ENCODE results near the gene ITIH4. TPM values are rescaled to one million over a fixed set of nuclear protein-coding genes. Genes with fewer than 3 reads are reported as not detected.

The ITIH4 gene
- polyA plus RNA-seq, 3 donors: 0.59 to 47.7 TPM; not detected in 1

GRCh38 chr3:52829482-52829881 is 990 bp downstream of the ITIH4 start:
- H3K4me1 ChIP-seq (ENCODE audit: control insufficient read depth in 1 of 2, insufficient read depth in 2 of 2, low read length in 2 of 2): no peaks in the 10 kb centered on the region
- H3K4me2 ChIP-seq (replicated peaks; ENCODE audit: extremely low read depth, low read length, poor library complexity, severe bottlenecking): no peak overlapping the region
- no peaks in the 10 kb centered on the region for H3K9me3 ChIP-seq (replicated peaks in 1 of 2; ENCODE audit: control insufficient read depth in 1 of 2, insufficient read depth in 1 of 2, low read length in 2 of 2)
- Mint-ChIP-seq H3K4me1 (peaks cover 8% of the 10 kb centered on the region), H3K4me3 (no peak overlapping the region), H3K27ac (no peak overlapping the region), H3K9me3 (no peaks in the 10 kb centered on the region), H3K36me3 (peaks cover 13 to 18% of the 10 kb centered on the region in 2 donors), H3K27me3 (ENCODE audit: low read depth in 3 of 3) (peaks cover 0 to 6% (median 0%) of the 10 kb centered on the region in 3 donors)
- peaks cover 5 to 19% of the 10 kb centered on the region in 2 donors for H3K36me3 ChIP-seq (replicated peaks in 1 of 2; ENCODE audit: control insufficient read depth in 1 of 2, insufficient read depth in 2 of 2, low read length in 2 of 2)
- TF ChIP-seq, protein P1, sequence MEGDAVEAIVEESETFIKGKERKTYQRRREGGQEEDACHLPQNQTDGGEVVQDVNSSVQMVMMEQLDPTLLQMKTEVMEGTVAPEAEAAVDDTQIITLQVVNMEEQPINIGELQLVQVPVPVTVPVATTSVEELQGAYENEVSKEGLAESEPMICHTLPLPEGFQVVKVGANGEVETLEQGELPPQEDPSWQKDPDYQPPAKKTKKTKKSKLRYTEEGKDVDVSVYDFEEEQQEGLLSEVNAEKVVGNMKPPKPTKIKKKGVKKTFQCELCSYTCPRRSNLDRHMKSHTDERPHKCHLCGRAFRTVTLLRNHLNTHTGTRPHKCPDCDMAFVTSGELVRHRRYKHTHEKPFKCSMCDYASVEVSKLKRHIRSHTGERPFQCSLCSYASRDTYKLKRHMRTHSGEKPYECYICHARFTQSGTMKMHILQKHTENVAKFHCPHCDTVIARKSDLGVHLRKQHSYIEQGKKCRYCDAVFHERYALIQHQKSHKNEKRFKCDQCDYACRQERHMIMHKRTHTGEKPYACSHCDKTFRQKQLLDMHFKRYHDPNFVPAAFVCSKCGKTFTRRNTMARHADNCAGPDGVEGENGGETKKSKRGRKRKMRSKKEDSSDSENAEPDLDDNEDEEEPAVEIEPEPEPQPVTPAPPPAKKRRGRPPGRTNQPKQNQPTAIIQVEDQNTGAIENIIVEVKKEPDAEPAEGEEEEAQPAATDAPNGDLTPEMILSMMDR (IDR thresholded peaks at IDR 0.05): no peak
- H3K79me2 ChIP-seq (ENCODE audit: insufficient read depth, low read length): no peaks in the 10 kb centered on the region
- H2AFZ ChIP-seq (ENCODE audit: insufficient read depth, low read depth, low read length, poor library complexity, severe bottlenecking): no peak overlapping the region
- H4K20me1 ChIP-seq (ENCODE audit: insufficient read depth, low read length): no peaks in the 10 kb centered on the region
- H3K27ac ChIP-seq (ENCODE audit: low read depth in 1 of 2, low read length in 2 of 2): no peak overlapping the region
- H3K9ac ChIP-seq (ENCODE audit: insufficient read depth, low read length, poor library complexity, severe bottlenecking): no peak overlapping the region
- 100% methylated on average over 1 of the region's 3 CpGs for WGBS (ENCODE audit: insufficient coverage)
- intact Hi-C loops (cut with micrococcal nuclease): no loop called here
- DNase-seq: no peak
- H3K4me3 ChIP-seq (replicated peaks in 1 of 3; ENCODE audit: low read depth in 2 of 3, low read length in 3 of 3): no peak overlapping the region
- no peaks in the 10 kb centered on the region for H3K27me3 ChIP-seq (ENCODE audit: control insufficient read depth in 2 of 2, insufficient read depth in 2 of 2, low read length in 2 of 2)

GRCh38 chr3:52827866-52828376 is 2.6 kb downstream of the ITIH4 start:
- Histone ChIP-seq H3K4me3 (replicated peaks in 1 of 3; ENCODE audit: low read depth in 2 of 3, low read length in 3 of 3) (no peak overlapping the region), H3K27ac (ENCODE audit: low read depth in 1 of 2, low read length in 2 of 2) (no peak overlapping the region), H2AFZ (ENCODE audit: insufficient read depth, low read depth, low read length, poor library complexity, severe bottlenecking) (no peak overlapping the region), H3K36me3 (replicated peaks in 1 of 2; ENCODE audit: control insufficient read depth in 1 of 2, insufficient read depth in 2 of 2, low read length in 2 of 2) (peaks cover 5 to 17% of the 10 kb centered on the region in 2 donors), H3K27me3 (ENCODE audit: control insufficient read depth in 2 of 2, insufficient read depth in 2 of 2, low read length in 2 of 2) (no peaks in the 10 kb centered on the region), H3K79me2 (ENCODE audit: insufficient read depth, low read length) (no peaks in the 10 kb centered on the region), H4K20me1 (ENCODE audit: insufficient read depth, low read length) (no peaks in the 10 kb centered on the region), H3K9me3 (replicated peaks in 1 of 2; ENCODE audit: control insufficient read depth in 1 of 2, insufficient read depth in 1 of 2, low read length in 2 of 2) (no peaks in the 10 kb centered on the region), H3K4me1 (ENCODE audit: control insufficient read depth in 1 of 2, insufficient read depth in 2 of 2, low read length in 2 of 2) (no peaks in the 10 kb centered on the region), H3K4me2 (replicated peaks; ENCODE audit: extremely low read depth, low read length, poor library complexity, severe bottlenecking) (no peak overlapping the region), H3K9ac (ENCODE audit: insufficient read depth, low read length, poor library complexity, severe bottlenecking) (no peak overlapping the region)
- H3K9me3 Mint-ChIP-seq: no peaks in the 10 kb centered on the region
- H3K4me3 Mint-ChIP-seq: no peak overlapping the region
- TF ChIP-seq, protein P1 (IDR thresholded peaks at IDR 0.05): no peak
- peaks cover 8 to 21% of the 10 kb centered on the region in 2 donors for H3K36me3 Mint-ChIP-seq
- no peak overlapping the region for H3K27ac Mint-ChIP-seq
- no peak for DNase-seq
- H3K4me1 Mint-ChIP-seq: peaks cover 8% of the 10 kb centered on the region
- intact Hi-C loops (cut with micrococcal nuclease): no loop called here
- 95% methylated on average over 8 of the region's 10 CpGs for WGBS (ENCODE audit: insufficient coverage)
- H3K27me3 Mint-ChIP-seq (ENCODE audit: low read depth in 3 of 3): peaks cover 0 to 6% (median 0%) of the 10 kb centered on the region in 3 donors
